Stimulated activated naive CD8-positive, alpha-beta T cell treated with anti-CD3 and anti-CD28 coated beads, Interleukin-15, Interleukin-2, amounts not matched to agents 100 U/mL and 50 U/mL, for 24 hours (primary cell): Measurements from ENCODE around the gene OAS1.

ENCODE experiments used
- ATAC-seq: fragments of 150-1000 bp; cut with Tn5 transposase; one replicate; pipeline ENCODE4 v1.10.0; 2021
- DNase-seq: peaks from one replicate; pipeline ENCODE4 v3.0.0; 2021

OAS1 gene

GRCh38 chr12:112906712-112907414, at the start of gene OAS1:
OAS1 (plus strand) TSS chr12:112906962; CDS start chr12:112907040, 78 bp downstream.
- ATAC-seq (peak; percentile 86), DNase-seq (peak; percentile 26)

GRCh38 chr12:112859291-112859690, 47.5 kb upstream of the OAS1 start:
- ATAC-seq (no peak), DNase-seq (no peak)

DNA sequence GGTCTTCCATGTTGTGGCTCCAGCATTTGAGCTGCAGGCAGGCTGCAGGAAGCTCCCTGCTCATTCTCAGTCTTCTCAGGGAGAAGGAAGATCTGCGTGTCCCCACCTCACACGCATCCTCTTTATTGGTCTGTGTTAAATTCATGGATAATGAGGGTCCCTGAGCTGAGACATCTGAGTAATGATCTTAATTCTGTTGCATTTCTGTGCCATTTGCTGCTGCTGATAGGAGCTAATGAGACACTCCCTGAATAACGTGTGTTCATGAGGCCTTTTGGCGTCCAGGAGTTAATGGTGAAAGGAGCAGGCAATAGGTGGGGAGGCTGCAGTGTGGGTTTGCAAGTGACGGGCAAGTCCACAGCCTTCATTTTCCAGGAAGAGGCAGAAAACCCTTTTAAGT, 46.6 kb upstream of the OAS1 start:
- ATAC-seq (no peak), DNase-seq (no peak)

DNA sequence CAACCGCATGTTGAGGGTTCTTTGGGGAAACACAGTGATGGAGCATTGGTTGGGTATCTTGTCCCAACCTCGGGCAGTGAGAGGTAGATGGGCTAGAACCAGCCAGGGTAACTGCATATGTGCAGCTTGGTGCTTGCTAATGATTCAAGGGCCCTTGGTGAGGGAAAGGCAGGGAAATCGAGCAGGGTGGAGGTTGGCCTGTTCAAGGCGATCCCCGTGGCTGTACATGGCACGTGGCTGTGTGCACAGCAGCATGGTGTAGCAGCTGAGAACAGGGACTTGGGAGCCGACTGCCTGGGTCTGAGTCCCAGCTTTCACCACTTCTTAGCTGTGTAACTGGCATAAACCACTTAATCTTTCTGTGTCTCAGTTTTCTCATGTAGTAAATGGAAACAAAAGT, 45.5 kb upstream of the OAS1 start:
- no peak for ATAC-seq
- no peak for DNase-seq

GRCh38 chr12:112862636-112863290, 44.0 kb upstream of the OAS1 start:
- ATAC-seq = no peak

GRCh38 chr12:112868459-112869041, 38.2 kb upstream of the OAS1 start:
- DNase-seq (no peak), ATAC-seq (no peak)

More at GRCh38 chr12:112862636-112863290, 44.0 kb upstream of the OAS1 start:
- no peak for DNase-seq

DNA sequence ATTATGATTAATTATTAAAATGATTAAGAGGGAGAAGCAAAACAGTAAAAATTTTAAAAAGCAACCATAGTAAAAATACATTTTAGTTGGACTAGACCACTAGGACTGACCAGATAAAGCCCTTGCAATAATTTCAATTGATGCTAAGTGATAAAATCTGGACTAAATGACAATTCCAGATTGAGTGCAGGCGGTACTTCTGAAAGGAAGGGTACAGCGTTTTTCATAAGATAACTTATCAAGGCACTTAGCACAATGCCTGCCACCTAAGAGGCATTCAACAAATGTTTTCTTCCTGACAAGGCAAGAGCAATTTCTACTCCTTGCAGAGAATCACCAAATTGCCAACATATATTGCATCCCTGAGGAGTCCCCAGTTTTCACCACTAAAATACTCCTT, 37.7 kb upstream of the OAS1 start:
- DNase-seq = no peak
- no peak for ATAC-seq

DNA sequence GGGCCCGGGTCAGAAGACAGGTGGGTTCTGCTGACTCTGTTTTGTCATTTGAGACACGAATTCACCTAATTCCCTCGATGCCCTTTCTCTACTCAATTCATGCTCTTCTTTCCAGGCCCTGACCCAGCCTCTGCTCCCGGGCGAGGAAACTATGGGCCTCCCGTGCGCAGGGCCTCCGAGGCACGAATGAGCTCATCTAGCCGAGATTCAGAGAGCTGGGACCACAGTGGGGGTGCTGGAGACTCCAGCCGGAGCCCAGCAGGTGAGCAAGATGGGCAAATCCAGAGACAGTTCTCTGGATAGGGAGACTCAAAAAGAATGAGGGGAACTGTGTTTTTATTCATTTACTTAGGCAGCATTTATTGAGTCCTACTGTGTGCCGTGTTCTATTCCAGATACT, 37.0 kb upstream of the OAS1 start:
- no peak for ATAC-seq
- no peak for DNase-seq

DNA sequence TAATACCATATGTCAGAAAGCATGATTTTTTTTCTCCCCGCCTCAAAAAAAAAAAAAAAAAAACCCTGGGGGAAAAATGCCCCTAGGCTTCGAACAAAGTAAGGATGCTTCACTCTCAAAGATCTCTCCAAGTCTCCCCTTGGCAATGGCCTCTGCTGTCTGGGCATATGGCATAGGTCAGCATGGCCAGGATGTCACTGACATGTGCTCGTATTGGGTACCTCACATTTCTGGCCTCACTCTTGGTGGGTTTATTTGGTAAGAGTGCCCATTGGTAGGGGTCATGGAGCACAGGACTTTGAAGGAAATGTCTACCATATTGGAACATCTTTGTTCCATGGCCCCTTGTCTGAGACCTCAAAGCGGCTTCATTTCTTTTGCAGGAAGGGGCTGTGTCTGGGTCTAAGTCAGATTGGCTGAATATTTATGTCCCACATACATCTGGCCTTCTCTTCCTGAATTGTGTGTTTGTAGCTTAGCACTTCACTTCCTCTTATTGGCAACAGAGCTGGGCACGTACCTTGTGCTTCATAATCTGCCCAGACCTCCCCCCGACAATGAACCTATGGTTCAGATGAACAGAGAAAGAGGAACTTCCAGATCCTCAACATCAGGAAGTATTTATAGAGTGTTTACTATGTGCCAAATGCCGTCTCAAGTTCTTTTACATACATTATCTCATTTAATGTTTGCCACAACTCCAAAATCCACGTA, 36.3 kb upstream of the OAS1 start:
- ATAC-seq = no peak
- no peak for DNase-seq

- ATAC-seq (no peak), DNase-seq (no peak)
Measured at GRCh38 chr12:112875608-112876007, 31.2 kb upstream of the OAS1 start.

DNA sequence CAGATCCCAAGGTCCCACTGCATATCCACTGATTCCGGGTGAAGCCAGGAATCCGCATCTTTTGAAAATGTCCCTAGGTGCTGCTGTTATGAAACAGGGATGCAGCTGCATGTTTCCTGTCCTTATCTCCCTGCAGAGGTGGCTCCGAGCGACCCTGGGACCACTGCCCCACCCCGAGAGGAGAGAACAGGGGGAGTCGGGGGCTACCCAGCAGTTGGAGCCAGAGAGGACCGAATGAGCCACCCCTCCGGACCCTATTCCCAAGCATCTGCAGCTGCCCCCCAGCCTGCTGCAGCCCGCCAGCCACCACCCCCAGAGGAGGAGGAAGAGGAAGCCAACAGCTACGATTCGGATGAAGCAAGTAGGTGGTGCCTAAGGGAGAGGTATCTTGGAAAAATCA, 30.3 kb upstream of the OAS1 start:
- ATAC-seq (no peak), DNase-seq (no peak)

DNA sequence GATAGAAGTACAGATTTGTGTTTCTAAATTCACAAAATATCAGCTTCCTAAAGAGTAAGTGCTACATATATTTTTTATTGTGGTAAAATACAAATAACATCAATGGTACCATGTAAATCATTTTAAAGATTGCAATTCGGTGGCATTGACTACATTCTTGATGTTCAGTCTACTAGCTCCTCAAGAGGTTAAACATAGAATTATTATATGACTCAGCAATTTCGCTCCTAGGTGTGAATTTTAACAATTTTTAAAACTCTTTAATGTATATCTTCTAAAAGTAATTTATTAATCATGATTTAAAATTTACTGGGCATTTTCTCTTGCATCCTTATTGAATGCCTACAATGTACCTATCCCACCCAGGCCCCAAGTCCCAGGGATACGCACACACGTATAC, 29.8 kb upstream of the OAS1 start:
- DNase-seq (no peak), ATAC-seq (no peak)

- ATAC-seq (no peak), DNase-seq (no peak)
Measured at GRCh38 chr12:112878488-112878887, 28.3 kb upstream of the OAS1 start.

- DNase-seq (no peak), ATAC-seq (no peak)
Measured at GRCh38 chr12:112879191-112879705, 27.5 kb upstream of the OAS1 start.

DNA sequence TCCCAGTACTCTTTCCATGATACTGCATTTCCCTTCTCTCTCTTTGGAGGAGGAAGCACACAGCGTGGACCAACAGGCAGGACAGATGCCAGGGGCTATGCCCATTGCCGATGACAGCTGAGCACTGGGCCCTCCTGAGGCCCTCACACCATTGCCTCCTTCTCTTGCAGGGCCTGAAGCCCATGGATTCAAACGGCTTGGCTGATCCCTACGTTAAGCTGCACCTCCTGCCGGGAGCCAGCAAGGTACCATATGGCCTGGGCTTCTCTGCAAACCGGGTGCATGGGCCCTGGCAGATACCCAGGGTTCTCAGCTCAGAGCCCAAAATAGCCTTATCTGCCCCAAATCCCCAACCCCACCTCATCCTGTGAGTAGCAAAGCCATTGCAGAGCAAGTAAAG, 25.2 kb upstream of the OAS1 start:
- ATAC-seq = no peak
- DNase-seq = no peak

- ATAC-seq (no peak), DNase-seq (no peak)
Measured at GRCh38 chr12:112885236-112885635, 21.5 kb upstream of the OAS1 start.

- ATAC-seq (no peak), DNase-seq (no peak)
Measured at GRCh38 chr12:112887550-112887949, 19.2 kb upstream of the OAS1 start.

DNA sequence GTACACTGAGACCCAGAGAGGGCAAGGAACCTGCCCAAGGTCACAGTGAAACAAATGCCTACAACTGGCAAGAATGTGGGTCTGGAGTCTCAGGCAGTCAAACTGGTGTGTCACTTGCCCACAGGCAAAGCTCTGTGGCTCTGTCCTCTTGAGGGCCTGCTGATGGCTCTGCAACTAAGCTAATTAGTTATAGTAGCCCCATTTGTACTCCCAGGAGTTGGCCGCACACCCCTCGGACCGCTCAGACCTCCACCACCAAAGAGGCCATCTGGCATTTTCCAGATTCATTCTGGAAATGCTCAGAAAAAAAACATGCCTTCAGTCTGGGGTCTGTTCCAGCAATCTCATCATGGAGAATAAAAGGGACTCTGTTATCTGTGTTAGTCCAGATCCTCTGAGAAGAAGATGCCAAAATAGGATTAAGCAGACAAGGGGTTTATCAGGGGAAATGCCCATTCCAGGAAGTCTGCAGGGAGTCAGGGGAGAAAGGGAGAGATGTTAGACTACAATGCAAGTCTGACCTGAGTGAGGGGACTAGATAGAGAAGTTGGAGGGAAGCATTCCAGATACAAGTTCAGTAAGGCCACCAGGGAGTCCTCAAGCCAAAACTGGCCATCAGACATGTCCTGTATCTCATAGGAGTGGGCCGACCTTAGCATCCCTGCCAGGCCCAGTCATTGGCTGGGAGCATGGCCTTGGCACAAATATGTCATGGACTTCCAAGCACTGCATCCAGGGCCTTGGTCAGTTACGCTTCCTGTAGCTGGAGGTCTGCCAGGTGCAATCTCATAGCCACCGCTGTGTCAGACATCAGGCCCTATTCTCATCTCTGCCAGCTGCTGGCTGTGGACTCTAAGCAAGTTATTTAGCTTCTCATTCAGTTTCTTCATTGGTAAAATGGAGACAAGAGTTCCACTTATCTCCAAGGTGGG, 15.4 kb upstream of the OAS1 start:
- ATAC-seq = no peak
- no peak for DNase-seq

- DNase-seq = no peak
Measured at GRCh38 chr12:112892856-112893255, 13.9 kb upstream of the OAS1 start.

DNA sequence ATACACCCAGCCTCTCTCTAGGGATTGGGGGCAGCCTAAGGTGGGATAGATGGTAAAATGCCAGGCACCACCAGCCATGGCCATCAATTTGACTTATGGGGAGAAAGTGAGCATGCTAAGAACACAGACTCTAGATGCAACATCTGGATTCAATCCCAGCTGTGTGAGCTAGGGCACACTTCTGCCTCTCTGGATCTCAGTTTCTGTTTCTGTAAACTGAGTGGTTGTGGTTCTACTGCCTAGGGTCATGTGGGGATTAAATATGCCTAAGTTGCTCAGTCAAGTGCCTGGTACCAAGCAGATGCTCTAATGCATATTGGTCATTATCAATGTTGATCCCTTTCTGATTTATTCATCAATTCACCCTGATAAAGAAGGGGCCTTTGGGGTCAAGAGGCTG, 12.6 kb upstream of the OAS1 start:
- DNase-seq (no peak), ATAC-seq (no peak)

More at GRCh38 chr12:112892856-112893255, 13.9 kb upstream of the OAS1 start:
- no peak for ATAC-seq

GRCh38 chr12:112898380-112898779, 8.4 kb upstream of the OAS1 start:
- no peak for DNase-seq
- no peak for ATAC-seq
